ENCODE results near the gene ZNF320.
"Not testable (repeated sequence)": the region's sequence is repeated elsewhere in the genome, so short reads cannot be mapped to it uniquely, and the experiment has no call there.

Gene ZNF320

DNA sequence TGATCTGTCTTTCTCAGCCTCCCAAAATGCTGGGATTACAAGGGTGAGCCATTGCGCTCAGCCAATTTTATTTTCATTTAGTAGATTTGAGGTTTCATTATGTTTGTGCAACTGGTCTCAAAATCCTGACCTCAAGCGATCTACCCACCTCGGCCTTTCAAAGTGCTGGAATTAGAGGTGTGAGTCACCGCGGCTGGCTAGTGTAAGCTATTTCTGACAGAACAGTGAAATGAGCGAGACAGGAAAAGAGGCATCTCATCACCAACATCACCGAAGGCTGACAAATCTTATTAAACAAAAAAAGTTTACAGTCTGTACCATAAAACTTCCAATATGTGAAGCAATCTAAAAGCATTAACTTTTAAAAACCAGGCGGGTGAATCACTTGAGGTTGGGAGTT lies 38.0 kb upstream of the ZNF320 start (continued):
- TF ChIP-seq, protein P1, sequence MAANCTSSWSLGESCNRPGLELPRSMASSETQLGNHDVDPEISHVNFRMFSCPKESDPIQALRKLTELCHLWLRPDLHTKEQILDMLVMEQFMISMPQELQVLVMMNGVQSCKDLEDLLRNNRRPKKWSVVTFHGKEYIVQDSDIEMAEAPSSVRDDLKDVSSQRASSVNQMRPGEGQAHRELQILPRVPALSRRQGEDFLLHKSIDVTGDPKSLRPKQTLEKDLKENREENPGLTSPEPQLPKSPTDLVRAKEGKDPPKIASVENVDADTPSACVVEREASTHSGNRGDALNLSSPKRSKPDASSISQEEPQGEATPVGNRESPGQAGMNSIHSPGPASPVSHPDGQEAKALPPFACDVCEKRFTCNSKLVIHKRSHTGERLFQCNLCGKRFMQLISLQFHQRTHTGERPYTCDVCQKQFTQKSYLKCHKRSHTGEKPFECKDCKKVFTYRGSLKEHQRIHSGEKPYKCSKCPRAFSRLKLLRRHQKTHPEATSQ (tag by site-specific recombination; IDR thresholded peaks at IDR 0.05), result no peak
- TF ChIP-seq ZNF175 (tag by site-specific recombination; IDR thresholded peaks at IDR 0.05) (no peak), ZNF48 (tag by site-specific recombination; IDR thresholded peaks at IDR 0.05) (no peak)

DNA sequence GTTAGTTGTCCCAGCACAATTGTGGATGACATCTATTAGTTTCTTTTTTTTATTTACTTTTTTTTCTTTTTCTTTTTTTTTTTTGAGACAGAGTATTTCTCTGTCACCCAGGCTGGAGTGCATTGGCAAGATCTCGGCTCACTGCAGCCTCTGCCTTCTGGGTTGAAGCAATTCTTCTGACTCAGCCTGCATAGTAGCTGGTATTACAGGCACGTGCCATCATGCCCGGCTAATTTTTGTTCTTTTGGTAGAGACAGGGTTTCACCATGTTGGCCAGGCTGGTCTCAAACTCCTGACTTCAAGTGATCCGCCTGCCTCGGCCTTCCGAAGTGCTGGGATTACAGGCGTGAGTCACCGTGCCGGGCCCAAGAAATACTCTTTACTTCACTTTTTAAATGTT lies 27.2 kb upstream of the ZNF320 start:
- CTCF ChIA-PET; H3K4me1 ChIP-seq (ENCODE audit: control insufficient read depth, insufficient read depth, low read length); H3K4me3 ChIP-seq (ENCODE audit: low read depth, low read length); H3K9me3 ChIP-seq (ENCODE audit: control insufficient read depth, insufficient read depth, low read depth, low read length); H3K27ac ChIP-seq (ENCODE audit: extremely low read depth, low read depth, low read length): not testable (repeated sequence)
- H3K36me3 ChIP-seq (ENCODE audit: control insufficient read depth in 2 of 2, insufficient read depth in 1 of 2, low read length in 2 of 2), result peaks cover 0 to 14% of the 10 kb centered on the region in 2 experiments; a peak in 1 of 3 replicates
- POLR2A ChIA-PET, result interaction anchor here (0.7 to 1.0 kb wide), 2 partner anchors 16 to 564 kb away, joined by 3 to 4 read pairs; no protein-coding TSS in a partner anchor

DNA sequence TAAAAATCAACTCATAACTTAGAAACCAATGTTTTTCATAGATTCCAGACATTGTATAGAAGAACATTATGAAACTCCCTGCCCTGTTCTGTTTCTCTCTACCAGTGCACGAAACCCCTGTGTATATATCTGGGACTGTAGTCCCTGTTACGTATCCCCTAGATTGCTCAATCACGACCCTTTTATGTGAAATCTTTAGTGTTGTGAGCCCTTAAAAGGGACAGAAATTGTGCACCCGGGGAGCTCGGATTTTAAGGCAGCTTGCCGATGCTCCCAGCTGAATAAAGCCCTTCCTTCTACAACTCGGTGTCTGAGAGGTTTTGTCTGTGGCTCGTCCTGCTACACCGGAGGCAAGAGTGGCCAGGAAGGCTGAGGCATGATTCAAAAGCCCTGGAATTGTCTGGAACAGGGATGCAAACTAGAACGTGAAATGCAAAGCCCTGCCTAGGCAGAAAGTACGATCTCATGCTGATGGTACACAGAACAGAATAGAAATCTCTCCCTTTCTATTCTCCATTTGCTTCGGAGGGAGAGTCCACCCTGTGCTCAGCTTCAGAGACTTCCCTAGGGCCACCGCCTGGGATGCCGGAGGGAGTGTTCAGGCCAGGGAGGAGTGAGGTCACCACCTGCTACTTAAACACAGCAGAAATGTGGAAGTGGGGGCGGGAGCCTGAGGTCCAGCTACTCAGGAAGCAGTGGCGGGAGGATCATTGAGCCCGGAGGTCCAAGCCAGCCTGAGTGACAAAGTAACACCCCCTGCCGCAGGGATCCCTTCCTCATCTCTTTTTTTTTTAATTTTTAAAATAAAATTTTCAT lies 26.6 kb upstream of the ZNF320 start:
- peak overlapping the region; percentile 72; the same call in 1 of the 2 replicates for H3K4me3 ChIP-seq (ENCODE audit: low read depth, low read length)
- H3K9me3 ChIP-seq (ENCODE audit: control insufficient read depth, insufficient read depth, low read depth, low read length), result no peaks in the 10 kb centered on the region
- H3K36me3 ChIP-seq (ENCODE audit: control insufficient read depth in 2 of 2, insufficient read depth in 1 of 2, low read length in 2 of 2), result peaks cover 0 to 8% of the 10 kb centered on the region in 2 experiments; a peak in 1 of 3 replicates
- H3K27ac ChIP-seq (ENCODE audit: extremely low read depth, low read depth, low read length), result no peak overlapping the region
- CTCF ChIA-PET, result interaction anchor here (0.6 kb wide), 1 partner anchor 14 kb away, joined by 4 read pairs; no protein-coding TSS in a partner anchor
- POLR2A ChIA-PET, result interaction anchor here (1.0 kb wide), 1 partner anchor 16 kb away, joined by 3 read pairs; no protein-coding TSS in a partner anchor
- H3K4me1 ChIP-seq (ENCODE audit: control insufficient read depth, insufficient read depth, low read length), result no peaks in the 10 kb centered on the region
- TF ChIP-seq ZNF133 (tag by site-specific recombination; IDR thresholded peaks at IDR 0.05), result no peak
- TF ChIP-seq ZNF544 (tag by site-specific recombination; IDR thresholded peaks at IDR 0.05), result no peak
- no peak for TF ChIP-seq ZNF324 (tag by site-specific recombination; IDR thresholded peaks at IDR 0.05)
- TF ChIP-seq SP2 (tag by site-specific recombination; IDR thresholded peaks at IDR 0.05), result peak; percentile 31; the same call in 1 of the 2 replicates
- TF ChIP-seq ZNF621 (tag by site-specific recombination; IDR thresholded peaks at IDR 0.05), result no peak
- TF ChIP-seq, protein P2, sequence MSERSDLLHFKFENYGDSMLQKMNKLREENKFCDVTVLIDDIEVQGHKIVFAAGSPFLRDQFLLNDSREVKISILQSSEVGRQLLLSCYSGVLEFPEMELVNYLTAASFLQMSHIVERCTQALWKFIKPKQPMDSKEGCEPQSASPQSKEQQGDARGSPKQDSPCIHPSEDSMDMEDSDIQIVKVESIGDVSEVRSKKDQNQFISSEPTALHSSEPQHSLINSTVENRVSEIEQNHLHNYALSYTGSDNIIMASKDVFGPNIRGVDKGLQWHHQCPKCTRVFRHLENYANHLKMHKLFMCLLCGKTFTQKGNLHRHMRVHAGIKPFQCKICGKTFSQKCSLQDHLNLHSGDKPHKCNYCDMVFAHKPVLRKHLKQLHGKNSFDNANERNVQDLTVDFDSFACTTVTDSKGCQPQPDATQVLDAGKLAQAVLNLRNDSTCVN (tag by site-specific recombination; optimal IDR thresholded peaks at IDR 0.05), result no peak
- 0 out of 2 replicates have a peak, but pooled peaks have one; percentile 15 for TF ChIP-seq ZNF600 (tag by site-specific recombination; IDR thresholded peaks at IDR 0.05)
- TF ChIP-seq ZNF529 (tag by site-specific recombination; IDR thresholded peaks at IDR 0.05; ENCODE audit: insufficient replicate concordance), result no peak
- TF ChIP-seq, protein P3, sequence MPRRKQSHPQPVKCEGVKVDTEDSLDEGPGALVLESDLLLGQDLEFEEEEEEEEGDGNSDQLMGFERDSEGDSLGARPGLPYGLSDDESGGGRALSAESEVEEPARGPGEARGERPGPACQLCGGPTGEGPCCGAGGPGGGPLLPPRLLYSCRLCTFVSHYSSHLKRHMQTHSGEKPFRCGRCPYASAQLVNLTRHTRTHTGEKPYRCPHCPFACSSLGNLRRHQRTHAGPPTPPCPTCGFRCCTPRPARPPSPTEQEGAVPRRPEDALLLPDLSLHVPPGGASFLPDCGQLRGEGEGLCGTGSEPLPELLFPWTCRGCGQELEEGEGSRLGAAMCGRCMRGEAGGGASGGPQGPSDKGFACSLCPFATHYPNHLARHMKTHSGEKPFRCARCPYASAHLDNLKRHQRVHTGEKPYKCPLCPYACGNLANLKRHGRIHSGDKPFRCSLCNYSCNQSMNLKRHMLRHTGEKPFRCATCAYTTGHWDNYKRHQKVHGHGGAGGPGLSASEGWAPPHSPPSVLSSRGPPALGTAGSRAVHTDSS (tag by site-specific recombination; IDR thresholded peaks at IDR 0.05), result no peak
- no peak for TF ChIP-seq ZBTB21 (tag by site-specific recombination; IDR thresholded peaks at IDR 0.05)
- TF ChIP-seq ZNF24 (tag by site-specific recombination; IDR thresholded peaks at IDR 0.05), result no peak
- TF ChIP-seq ZNF423 (tag by site-specific recombination; IDR thresholded peaks at IDR 0.05), result no peak
- no peak for TF ChIP-seq ZNF433 (tag by site-specific recombination; IDR thresholded peaks at IDR 0.05; ENCODE audit: low read depth)
- TF ChIP-seq ZNF626 (tag by site-specific recombination; IDR thresholded peaks at IDR 0.05), result no peak
- TF ChIP-seq ZNF549 (tag by site-specific recombination; IDR thresholded peaks at IDR 0.05), result no peak
- TF ChIP-seq PRDM1 (tag by site-specific recombination; IDR thresholded peaks at IDR 0.05), result no peak
- no peak for TF ChIP-seq ZSCAN16 (tag by site-specific recombination; IDR thresholded peaks at IDR 0.05)
- no peak for TF ChIP-seq INSM2 (tag by site-specific recombination; IDR thresholded peaks at IDR 0.05)
- TF ChIP-seq ZFP37 (tag by site-specific recombination; IDR thresholded peaks at IDR 0.05), result no peak
- TF ChIP-seq, protein P4, sequence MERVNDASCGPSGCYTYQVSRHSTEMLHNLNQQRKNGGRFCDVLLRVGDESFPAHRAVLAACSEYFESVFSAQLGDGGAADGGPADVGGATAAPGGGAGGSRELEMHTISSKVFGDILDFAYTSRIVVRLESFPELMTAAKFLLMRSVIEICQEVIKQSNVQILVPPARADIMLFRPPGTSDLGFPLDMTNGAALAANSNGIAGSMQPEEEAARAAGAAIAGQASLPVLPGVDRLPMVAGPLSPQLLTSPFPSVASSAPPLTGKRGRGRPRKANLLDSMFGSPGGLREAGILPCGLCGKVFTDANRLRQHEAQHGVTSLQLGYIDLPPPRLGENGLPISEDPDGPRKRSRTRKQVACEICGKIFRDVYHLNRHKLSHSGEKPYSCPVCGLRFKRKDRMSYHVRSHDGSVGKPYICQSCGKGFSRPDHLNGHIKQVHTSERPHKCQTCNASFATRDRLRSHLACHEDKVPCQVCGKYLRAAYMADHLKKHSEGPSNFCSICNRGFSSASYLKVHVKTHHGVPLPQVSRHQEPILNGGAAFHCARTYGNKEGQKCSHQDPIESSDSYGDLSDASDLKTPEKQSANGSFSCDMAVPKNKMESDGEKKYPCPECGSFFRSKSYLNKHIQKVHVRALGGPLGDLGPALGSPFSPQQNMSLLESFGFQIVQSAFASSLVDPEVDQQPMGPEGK (tag by site-specific recombination; IDR thresholded peaks at IDR 0.05), result no peak
- peak; percentile 73 for TF ChIP-seq OSR2 (tag by site-specific recombination; IDR thresholded peaks at IDR 0.05)
- TF ChIP-seq ZNF473 (tag by site-specific recombination; IDR thresholded peaks at IDR 0.05), result no peak
- TF ChIP-seq SCRT2 (tag by site-specific recombination; IDR thresholded peaks at IDR 0.05), result 0 out of 2 replicates have a peak, but pooled peaks have one; percentile 19
